HG03575 (cell line): Measurements from ENCODE around the gene RECK.
"Not testable (repeated sequence)": the region's sequence is repeated elsewhere in the genome, so short reads cannot be mapped to it uniquely, and the experiment has no call there.

Experiments used
- ATAC-seq: cut with Tn5 transposase; IDR thresholded peaks from one replicate; pipeline ENCODE4 v1.9.1; 2021; ENCODE audit not compliant: unreplicated experiment, insufficient number of reproducible peaks, low FRiP score; ENCODE audit errors: extremely low read depth

The RECK gene

GRCh38 chr9:36050476-36050875 lies 13.8 kb downstream of the RECK start:
- no peak for ATAC-seq

GRCh38 chr9:36051317-36051716 lies 14.6 kb downstream of the RECK start:
- ATAC-seq: no peak

DNA sequence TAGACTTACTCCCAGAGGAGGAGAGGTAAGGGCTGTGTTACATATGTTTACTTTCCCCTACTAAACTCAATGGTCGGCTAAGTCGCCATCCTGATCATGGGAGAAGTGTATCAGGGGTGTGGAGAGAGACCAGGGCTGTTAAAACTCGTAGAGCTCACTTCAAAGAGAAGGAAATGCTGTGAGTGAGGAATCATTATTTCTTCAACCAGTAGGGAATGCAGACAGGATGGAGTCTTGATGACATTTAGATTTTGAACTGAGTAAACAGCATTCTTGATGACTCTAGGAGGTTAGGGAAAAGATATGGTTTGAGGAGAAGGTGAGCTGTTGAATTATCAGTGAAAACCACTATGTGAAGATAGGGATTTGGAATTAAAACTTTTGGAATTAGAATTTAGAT lies 17.3 kb downstream of the RECK start:
- ATAC-seq: no peak

- ATAC-seq: no peak
Observed at GRCh38 chr9:36056896-36057295, 20.2 kb downstream of the RECK start.

GRCh38 chr9:36063804-36064447 lies 27.2 kb downstream of the RECK start:
- no peak for ATAC-seq

GRCh38 chr9:36064448-36065037 lies 27.8 kb downstream of the RECK start:
- no peak for ATAC-seq

DNA sequence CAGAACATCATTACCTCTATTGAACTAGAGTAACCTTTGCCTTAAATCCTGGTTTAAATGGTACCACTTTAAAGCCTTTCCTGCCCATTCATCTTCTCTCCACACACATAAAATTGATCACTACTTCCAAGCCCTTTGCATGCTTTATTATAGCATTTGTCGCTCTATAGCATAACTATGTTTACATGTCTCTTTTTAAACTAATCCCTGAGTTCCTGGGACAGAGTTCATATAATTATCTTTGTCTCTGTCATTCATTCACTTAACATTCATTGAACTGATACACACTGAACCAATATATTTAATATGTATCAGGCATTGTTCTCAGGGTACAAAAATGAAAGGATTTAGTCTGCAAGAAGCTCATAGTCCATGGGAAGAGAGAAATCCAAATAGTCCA lies 37.3 kb downstream of the RECK start:
- ATAC-seq: no peak

GRCh38 chr9:36074870-36075532 lies 38.3 kb downstream of the RECK start:
- no peak for ATAC-seq

DNA sequence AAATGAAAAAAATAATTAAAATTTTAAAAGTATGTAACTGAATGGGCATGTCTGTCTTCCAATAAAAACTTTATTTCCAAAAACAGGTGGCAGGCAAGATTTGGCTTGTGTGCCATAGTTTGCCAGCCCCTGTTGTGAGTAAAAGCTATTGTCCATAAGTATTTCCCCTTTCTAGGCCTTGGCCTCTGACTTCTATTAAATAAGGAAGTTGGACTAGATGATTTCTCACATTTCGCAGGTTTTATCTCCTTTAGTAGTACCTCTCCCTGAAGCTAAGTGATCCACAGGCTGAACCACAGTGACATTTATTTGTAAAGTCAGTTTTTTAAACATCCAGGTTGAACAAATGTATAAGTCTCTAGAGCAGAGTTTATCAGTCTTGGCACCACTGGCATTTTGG lies 41.3 kb downstream of the RECK start:
- ATAC-seq: no peak

- ATAC-seq: no peak
Observed at GRCh38 chr9:36080519-36080918, 43.8 kb downstream of the RECK start.

DNA sequence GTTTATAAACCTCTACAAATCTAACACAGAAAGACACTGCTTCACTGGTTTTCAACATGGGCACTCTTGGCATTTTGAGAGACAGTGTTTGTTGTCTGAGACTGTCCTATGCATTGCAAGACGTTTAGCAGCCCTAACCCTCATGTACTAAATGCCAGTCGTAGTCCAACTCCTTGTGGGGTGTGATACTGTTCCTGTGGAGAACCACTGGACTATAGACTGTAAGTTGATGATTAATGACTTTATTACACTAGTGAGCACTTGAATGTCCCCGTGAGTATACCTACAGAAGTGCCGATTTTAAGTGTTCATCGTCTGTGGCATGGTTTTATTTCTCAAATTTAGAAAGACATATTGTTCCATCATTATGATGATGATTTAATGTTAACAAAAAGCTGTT lies 46.2 kb downstream of the RECK start:
- no peak for ATAC-seq

DNA sequence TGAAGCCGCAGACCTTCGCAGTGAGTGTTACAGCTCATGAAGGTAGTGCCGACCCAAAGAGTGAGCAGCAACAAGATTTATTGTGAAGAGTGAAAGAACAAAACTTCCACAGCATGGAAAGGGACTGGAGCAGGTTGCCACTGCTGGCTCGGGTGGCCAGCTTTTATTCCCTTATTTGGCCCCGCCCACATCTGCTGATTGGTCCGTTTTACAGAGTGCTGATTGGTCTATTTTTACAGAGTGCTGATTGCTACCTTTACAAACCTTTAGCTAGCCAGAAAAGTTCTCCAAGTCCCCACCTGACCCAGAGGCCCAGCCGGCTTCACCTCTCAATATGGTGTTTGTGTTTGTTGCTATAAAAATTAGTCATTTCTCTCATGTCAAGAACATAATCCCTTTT lies 49.7 kb downstream of the RECK start:
- ATAC-seq: no peak

- not testable (repeated sequence) for ATAC-seq
Observed at GRCh38 chr9:36087054-36087453, 50.3 kb downstream of the RECK start.

DNA sequence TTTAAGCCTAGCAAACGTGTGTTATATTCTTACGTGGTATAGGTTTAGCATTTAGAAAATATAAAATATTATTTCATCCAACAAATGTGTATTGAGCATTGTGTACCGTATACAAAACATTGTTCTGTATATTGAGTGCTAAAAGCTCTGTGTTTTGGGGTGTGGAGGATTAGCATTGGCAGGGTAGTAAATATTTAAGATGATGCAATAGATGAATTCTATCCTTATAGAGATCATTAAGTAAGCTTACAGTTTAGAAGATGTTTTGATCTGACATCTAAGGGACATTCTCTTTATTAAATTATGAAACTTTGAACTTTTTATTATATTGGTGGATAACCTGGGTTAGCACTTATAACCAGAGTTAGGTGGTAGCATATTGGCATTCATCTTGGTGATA lies 51.3 kb downstream of the RECK start:
- no peak for ATAC-seq

GRCh38 chr9:36091026-36091953 lies 54.6 kb downstream of the RECK start:
- ATAC-seq: no peak

GRCh38 chr9:36092014-36092413 lies 55.3 kb downstream of the RECK start:
- no peak for ATAC-seq

DNA sequence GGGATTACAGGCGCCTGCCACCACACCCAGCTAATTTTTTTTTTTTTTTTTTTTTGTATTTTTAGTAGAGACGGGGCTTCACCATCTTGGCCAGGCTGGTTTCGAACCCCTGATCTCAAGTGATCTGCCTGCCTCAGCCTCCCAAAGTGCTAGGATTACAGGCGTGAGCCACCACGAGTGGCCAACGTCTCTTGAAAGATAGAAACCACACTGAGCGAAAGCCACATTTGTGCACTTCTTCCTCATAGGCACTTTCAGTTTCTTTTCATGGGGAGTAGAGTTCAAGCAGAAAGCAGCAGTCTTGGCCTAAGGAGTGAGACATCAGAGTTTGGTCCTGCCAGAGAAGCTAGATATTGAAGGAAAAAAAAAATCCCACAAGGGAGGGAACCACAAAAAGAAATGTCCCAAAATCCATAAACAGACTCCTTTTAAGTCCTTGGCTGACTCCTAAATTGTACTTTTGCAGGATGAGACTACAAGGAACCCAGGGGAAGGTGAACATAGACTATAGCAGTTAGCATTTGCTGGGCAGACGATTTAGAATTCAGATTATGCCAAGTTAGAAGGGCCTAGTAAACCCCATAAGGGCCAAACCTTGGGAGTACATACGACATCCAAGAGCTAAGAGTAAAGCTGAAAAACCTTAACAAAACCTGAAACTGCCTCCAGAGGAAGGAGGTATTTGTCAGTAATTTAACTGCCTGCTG lies 55.9 kb downstream of the RECK start:
- peak; percentile 74 for ATAC-seq

DNA sequence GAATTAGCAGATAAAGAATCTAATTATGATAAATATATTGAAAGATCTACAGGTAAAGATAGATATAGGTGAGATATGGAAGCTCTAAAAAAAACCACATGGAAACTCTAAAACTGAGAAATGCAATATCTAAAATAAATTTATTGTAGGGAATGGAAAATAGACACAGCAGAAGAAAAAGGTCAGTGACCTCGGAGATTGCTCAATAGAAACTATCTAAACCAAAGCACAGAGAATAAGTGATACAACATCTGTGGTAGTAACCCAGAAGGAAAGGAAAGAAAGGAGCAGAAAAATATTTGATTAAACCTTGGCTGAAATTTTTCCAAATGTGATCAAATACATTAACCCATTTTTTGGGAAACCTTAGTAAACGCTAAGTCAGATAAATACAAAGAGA lies 56.7 kb downstream of the RECK start:
- ATAC-seq: no peak

GRCh38 chr9:36099718-36100117 lies 63.0 kb downstream of the RECK start:
- no peak for ATAC-seq
